Cardiac muscle cell (in vitro differentiated cells and primary cell): ENCODE measurements around the gene BCL11A. TPM values are rescaled to one million over a fixed set of nuclear protein-coding genes. Genes with fewer than 3 reads are reported as not detected.

Source experiments
- DNase-seq, 2 donors: peaks; one replicate each; pipeline versions ENCODE4 v3.0.0 to v3.0.0-alpha.2; 2010 to 2017; ENCODE audit warnings: low read depth in 1 of 2, low spot score in 1 of 2
- H3K27ac ChIP-seq: fragments of 200-600 bp; sonication (generic); 2 replicates; pipeline ENCODE4 v1.5.1; 2016
- H3K27me3 ChIP-seq: fragments of 200-600 bp; sonication (generic); 2 replicates; pipeline ENCODE4 v1.6.0; 2016; ENCODE audit warnings: control low read depth
- H3K36me3 ChIP-seq: fragments of 200-600 bp; sonication (generic); 2 replicates; pipeline ENCODE4 v1.5.1; 2016; ENCODE audit warnings: control low read depth
- H3K4me1 ChIP-seq: fragments of 200-600 bp; sonication (generic); 2 replicates; pipeline ENCODE4 v1.8.1; 2017; ENCODE audit warnings: low read depth, mild to moderate bottlenecking, mixed run types
- H3K4me3 ChIP-seq: fragments of 200-600 bp; sonication (generic); 2 replicates; pipeline ENCODE4 v1.5.1; 2016; ENCODE audit warnings: mild to moderate bottlenecking
- H3K9me3 ChIP-seq: fragments of 200-600 bp; sonication (generic); 2 replicates; pipeline ENCODE4 v1.5.1; 2017; ENCODE audit warnings: low read depth, mild to moderate bottlenecking, control low read depth
- polyA plus RNA-seq: library from polyadenylated mRNA; unstranded; fragments of >200 nt; fragmentation: Nextera tagmentation; extraction: Ambion mirVana; gene quantifications from 2 replicates; pipeline ENCODE4 v1.2.1, GENCODE V29; 2016
- total RNA-seq: library from RNA; depleted of rRNA; stranded (reverse); fragments of >200 nt; gene quantifications from 2 replicates; pipeline ENCODE4 v1.2.3, GENCODE V29; 2016
- TF ChIP-seq, protein P1 (sequence below): IDR thresholded peaks from 2 replicates; pipeline ENCODE4 v1.5.1; 2012; ENCODE audit warnings: low read depth, mild to moderate bottlenecking, low read length

The BCL11A gene
- total and polyA plus RNA-seq, 2 experiments from 2014 or later: 15.7 to 19.8 TPM

DNA sequence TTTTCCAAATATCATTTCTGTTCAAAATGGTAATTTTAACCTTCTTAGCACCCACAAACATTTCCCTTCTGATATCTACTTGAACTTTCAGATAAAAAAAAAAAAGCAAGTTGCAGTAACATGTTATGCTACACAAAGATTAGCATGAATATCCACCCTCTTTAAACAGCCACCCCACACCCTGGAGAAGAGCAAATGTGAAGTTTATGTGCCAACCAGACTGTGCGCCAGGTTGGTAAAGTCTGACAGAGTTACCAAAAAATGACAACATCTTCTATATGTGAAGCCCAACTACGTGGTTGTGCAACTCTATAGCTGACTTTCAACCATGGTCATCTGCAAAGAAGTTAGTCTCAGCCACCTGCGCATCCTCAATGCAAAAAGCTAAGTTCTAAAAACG lies 62.6 kb downstream of the BCL11A start:
- DNase-seq: no peak
- H3K27ac ChIP-seq: no peak overlapping the region
- H3K27me3 ChIP-seq: no peaks in the 10 kb centered on the region
- no peaks in the 10 kb centered on the region for H3K36me3 ChIP-seq
- H3K4me3 ChIP-seq: no peak overlapping the region
- peaks cover 10% of the 10 kb centered on the region for H3K4me1 ChIP-seq
- TF ChIP-seq, protein P1, sequence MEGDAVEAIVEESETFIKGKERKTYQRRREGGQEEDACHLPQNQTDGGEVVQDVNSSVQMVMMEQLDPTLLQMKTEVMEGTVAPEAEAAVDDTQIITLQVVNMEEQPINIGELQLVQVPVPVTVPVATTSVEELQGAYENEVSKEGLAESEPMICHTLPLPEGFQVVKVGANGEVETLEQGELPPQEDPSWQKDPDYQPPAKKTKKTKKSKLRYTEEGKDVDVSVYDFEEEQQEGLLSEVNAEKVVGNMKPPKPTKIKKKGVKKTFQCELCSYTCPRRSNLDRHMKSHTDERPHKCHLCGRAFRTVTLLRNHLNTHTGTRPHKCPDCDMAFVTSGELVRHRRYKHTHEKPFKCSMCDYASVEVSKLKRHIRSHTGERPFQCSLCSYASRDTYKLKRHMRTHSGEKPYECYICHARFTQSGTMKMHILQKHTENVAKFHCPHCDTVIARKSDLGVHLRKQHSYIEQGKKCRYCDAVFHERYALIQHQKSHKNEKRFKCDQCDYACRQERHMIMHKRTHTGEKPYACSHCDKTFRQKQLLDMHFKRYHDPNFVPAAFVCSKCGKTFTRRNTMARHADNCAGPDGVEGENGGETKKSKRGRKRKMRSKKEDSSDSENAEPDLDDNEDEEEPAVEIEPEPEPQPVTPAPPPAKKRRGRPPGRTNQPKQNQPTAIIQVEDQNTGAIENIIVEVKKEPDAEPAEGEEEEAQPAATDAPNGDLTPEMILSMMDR: no peak
- no peaks in the 10 kb centered on the region for H3K9me3 ChIP-seq

DNA sequence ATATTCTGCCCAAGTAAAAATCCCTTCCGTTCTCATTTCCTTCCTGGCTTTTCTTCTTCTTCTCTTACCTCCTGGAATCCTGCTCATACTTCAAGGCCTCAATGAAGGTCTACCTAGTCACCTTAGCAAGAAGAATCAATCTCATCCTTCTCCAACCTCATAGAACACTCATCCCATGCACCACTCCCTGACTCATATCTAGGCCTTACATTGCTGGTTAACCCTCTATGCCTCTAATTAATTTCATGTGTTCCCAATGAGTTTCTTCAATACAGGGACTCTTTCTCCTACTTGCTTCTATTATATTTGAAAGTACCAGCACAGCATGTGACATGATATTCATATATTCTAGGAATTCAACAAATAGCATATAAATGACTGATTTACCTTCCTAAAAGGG lies 63.0 kb downstream of the BCL11A start:
- no peaks in the 10 kb centered on the region for H3K27me3 ChIP-seq
- DNase-seq: no peak
- H3K27ac ChIP-seq: no peak overlapping the region
- no peak overlapping the region for H3K4me3 ChIP-seq
- no peaks in the 10 kb centered on the region for H3K36me3 ChIP-seq
- H3K4me1 ChIP-seq: peaks cover 14% of the 10 kb centered on the region
- no peaks in the 10 kb centered on the region for H3K9me3 ChIP-seq
- TF ChIP-seq, protein P1: no peak

DNA sequence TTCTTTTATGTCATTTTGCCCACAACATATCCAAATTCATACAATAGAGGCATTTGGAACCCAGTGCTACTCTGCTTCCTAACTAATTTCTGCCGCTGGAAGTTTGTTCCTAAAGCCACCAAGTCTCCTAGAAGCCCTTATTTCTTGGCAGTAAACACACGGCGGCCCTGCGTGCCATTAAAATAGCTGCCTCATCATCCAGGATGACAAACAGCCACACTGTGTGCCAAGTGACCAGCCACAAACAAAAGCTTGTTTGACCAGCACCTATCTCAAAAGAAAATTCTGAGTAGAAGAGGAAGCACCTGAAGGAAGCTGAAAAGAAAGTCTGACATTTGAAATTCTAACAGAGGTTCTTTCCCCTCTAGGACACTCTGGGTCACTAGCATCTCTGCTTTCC lies 64.2 kb downstream of the BCL11A start:
- DNase-seq: no peak
- no peaks in the 10 kb centered on the region for H3K36me3 ChIP-seq
- H3K27ac ChIP-seq: no peak overlapping the region
- H3K4me3 ChIP-seq: no peak overlapping the region
- peaks cover 24% of the 10 kb centered on the region for H3K4me1 ChIP-seq
- TF ChIP-seq, protein P1: no peak
- no peaks in the 10 kb centered on the region for H3K9me3 ChIP-seq
- no peaks in the 10 kb centered on the region for H3K27me3 ChIP-seq

DNA sequence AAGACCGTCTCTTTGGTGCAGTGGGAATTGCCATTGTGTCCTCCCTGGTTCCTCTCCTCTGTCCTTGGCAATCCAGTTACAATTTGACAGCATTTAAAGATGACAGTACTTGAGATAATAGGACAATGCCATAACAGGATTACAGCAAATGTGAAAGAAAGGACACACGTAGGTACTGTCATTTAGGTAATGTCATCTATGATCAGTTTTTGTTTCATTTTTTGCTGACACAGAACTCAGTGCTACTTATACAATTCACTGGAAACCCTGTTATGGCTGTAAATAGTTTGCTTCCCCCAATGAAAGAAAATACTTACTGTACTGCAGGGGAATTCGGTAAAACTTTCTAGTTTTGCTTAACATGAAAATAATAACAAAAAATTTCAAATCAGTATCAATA lies 65.2 kb downstream of the BCL11A start:
- TF ChIP-seq, protein P1: no peak
- peaks cover 34% of the 10 kb centered on the region for H3K4me1 ChIP-seq
- DNase-seq: no peak
- no peaks in the 10 kb centered on the region for H3K27me3 ChIP-seq
- no peaks in the 10 kb centered on the region for H3K9me3 ChIP-seq
- no peaks in the 10 kb centered on the region for H3K36me3 ChIP-seq
- H3K4me3 ChIP-seq: no peak overlapping the region
- no peak overlapping the region for H3K27ac ChIP-seq

DNA sequence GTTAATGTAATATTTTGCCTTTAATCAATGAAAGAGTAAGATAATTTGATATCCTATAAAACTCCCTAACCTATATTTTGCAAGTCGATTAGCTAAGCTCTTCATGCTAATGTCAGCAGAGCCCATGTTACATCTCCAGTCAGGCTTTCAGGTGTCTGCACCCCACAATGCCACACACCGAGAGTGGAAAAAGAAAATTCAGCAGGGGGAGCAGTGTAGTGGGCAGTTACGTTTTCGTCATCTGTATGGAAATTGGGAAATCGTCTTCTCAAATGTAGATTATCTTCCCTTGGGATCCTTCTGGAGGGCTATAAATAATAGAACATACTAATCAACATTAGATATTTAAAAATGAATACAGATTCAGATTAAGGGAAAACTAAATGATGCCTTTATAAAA lies 66.3 kb downstream of the BCL11A start:
- H3K4me3 ChIP-seq: no peak overlapping the region
- H3K36me3 ChIP-seq: no peaks in the 10 kb centered on the region
- no peaks in the 10 kb centered on the region for H3K27me3 ChIP-seq
- peak overlapping the region; percentile 11 for H3K27ac ChIP-seq
- TF ChIP-seq, protein P1: no peak
- H3K9me3 ChIP-seq: no peaks in the 10 kb centered on the region
- no peak for DNase-seq
- H3K4me1 ChIP-seq: peaks cover 36% of the 10 kb centered on the region

DNA sequence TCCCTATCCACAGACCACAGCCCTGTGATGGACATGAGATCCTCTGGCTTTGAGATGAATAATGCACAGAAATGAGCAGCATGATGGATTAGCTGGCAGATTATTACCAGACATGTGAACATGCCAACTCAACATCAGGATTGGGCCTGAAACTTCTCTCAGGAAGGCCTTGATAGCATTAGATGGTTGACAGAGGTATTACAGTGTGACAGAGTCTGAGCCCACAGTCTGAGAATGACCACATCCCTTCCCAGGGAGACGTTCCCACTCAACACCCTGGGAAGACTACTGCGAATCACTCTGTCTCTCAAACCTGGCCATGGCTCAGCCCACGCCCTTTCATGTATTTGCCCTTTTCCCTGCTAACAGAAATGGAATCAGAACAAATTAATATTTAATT lies 66.9 kb downstream of the BCL11A start:
- Histone ChIP-seq H3K4me1 (peaks cover 39% of the 10 kb centered on the region), H3K27ac (peak overlapping the region; percentile 11), H3K4me3 (no peak overlapping the region), H3K36me3 (no peaks in the 10 kb centered on the region), H3K27me3 (no peaks in the 10 kb centered on the region), H3K9me3 (no peaks in the 10 kb centered on the region)
- no peak for DNase-seq
- TF ChIP-seq, protein P1: no peak
